Endothelial cell of umbilical vein (primary cell): ENCODE measurements around the gene KIF26B. TPM values are rescaled to one million over a fixed set of nuclear protein-coding genes. Genes with fewer than 3 reads are reported as not detected.

Source experiments
- BruUV-seq: library from RNA; stranded (reverse); fragments of 400-500 nt; replicated peaks from 2 replicates; lab custom pipeline; 2021; lab: Mats Ljungman, UMichigan
- CTCF ChIA-PET: fragments of 300-600, 350-600 bp; sonication (Branson Sonifier 250); formaldehyde crosslinking; loops from one replicate; lab custom pipeline; 2021; ENCODE audit warnings: antibody characterized with exemption, inconsistent platforms; lab: Charles Lee
- POLR2A ChIA-PET: fragments of 300-600, 350-600 bp; sonication (Branson Sonifier 250); formaldehyde crosslinking; loops from one replicate; lab custom pipeline; 2021; ENCODE audit warnings: antibody characterized with exemption, inconsistent platforms; lab: Charles Lee
- DNase-seq: peaks from one replicate; pipeline ENCODE4 v3.0.0-alpha.2; 2011; ENCODE audit warnings: low read depth, low spot score
- FAIRE-seq: peaks from 2 replicates; lab custom pipeline; 2011; peaks lifted over from hg19 to GRCh38; lab: Jason Lieb, UNC
- H2AFZ ChIP-seq: 2 replicates; pipeline ENCODE4 v1.6.0; 2012; ENCODE audit warnings: low read depth, low read length, control low read depth, inconsistent platforms
- H3K27ac ChIP-seq: 2 replicates; pipeline ENCODE4 v1.5.1; 2011; ENCODE audit warnings: low read depth, mild to moderate bottlenecking, control low read depth, low read length, moderate library complexity; ENCODE audit not compliant: insufficient read depth
- H3K27me3 ChIP-seq, 2 experiments: 2 replicates each; pipeline versions ENCODE4 v1.6.0 to v1.6.1; 2011; ENCODE audit warnings: low read length in 2 of 2, mixed read lengths in 1 of 2; ENCODE audit not compliant: control insufficient read depth in 2 of 2, insufficient read depth in 2 of 2
- H3K36me3 ChIP-seq, 2 experiments: 2 replicates in 1 of 2; 3 replicates in 1 of 2; pipeline ENCODE4 v1.5.1; 2011; ENCODE audit warnings: low read length in 2 of 2, mild to moderate bottlenecking in 1 of 2, moderate library complexity in 1 of 2; ENCODE audit not compliant: control insufficient read depth in 2 of 2, insufficient read depth in 2 of 2; ENCODE audit errors: extremely low read depth in 1 of 2
- H3K4me1 ChIP-seq: 3 replicates; pipeline ENCODE4 v1.5.1; 2011; ENCODE audit warnings: mild to moderate bottlenecking, low read length; ENCODE audit not compliant: control insufficient read depth, insufficient read depth; ENCODE audit errors: extremely low read depth
- H3K4me2 ChIP-seq: 2 replicates; pipeline ENCODE4 v1.6.1; 2011; ENCODE audit warnings: low read length, control low read depth, mixed read lengths; ENCODE audit not compliant: insufficient read depth
- H3K4me3 ChIP-seq, 3 experiments: fragments of 200-600 bp in 1 of 3; sonication (generic), shearing (Covaris generic) in 1 of 3; replicated peaks in 1 of 3; 2 replicates each; pipeline ENCODE4 v1.5.1; 2011 to 2016; ENCODE audit warnings: control low read depth in 3 of 3, low read length in 3 of 3, mild to moderate bottlenecking in 2 of 3, inconsistent platforms in 1 of 3, low read depth in 1 of 3, moderate library complexity in 1 of 3; ENCODE audit not compliant: insufficient read depth in 1 of 3
- H3K79me2 ChIP-seq: 2 replicates; pipeline ENCODE4 v1.6.0; 2012; ENCODE audit warnings: low read length, inconsistent platforms; ENCODE audit not compliant: control insufficient read depth, insufficient read depth
- H3K9ac ChIP-seq: replicated peaks from 2 replicates; pipeline ENCODE3; 2011; ENCODE audit warnings: low read length, control low read depth; ENCODE audit not compliant: insufficient read depth; ENCODE audit errors: extremely low read depth
- H3K9me1 ChIP-seq: replicated peaks from 3 replicates; pipeline ENCODE4 v1.6.0; 2011; ENCODE audit warnings: mild to moderate bottlenecking, low read length; ENCODE audit not compliant: control insufficient read depth, insufficient read depth; ENCODE audit errors: extremely low read depth
- H3K9me3 ChIP-seq: replicated peaks from 2 replicates; pipeline ENCODE4 v1.5.1; 2012; ENCODE audit warnings: low read length, inconsistent platforms; ENCODE audit not compliant: control insufficient read depth, insufficient read depth
- H4K20me1 ChIP-seq: replicated peaks from 2 replicates; pipeline ENCODE3; 2011; ENCODE audit warnings: mild to moderate bottlenecking, low read length; ENCODE audit not compliant: control insufficient read depth, insufficient read depth; ENCODE audit errors: extremely low read depth
- EZH2 ChIP-seq: IDR thresholded peaks from 2 replicates; pipeline ENCODE4 v1.6.1; 2012; ENCODE audit warnings: borderline replicate concordance, low read depth, mild to moderate bottlenecking, moderate library complexity, low read length, inconsistent platforms; ENCODE audit not compliant: severe bottlenecking
- FOS ChIP-seq: IDR thresholded peaks from 2 replicates; pipeline ENCODE4 v1.6.1; 2011; ENCODE audit warnings: mild to moderate bottlenecking, low read length, moderate library complexity, borderline replicate concordance; ENCODE audit not compliant: insufficient read depth
- GATA2 ChIP-seq: IDR thresholded peaks from 2 replicates; pipeline ENCODE4 v1.7.0; 2011; ENCODE audit warnings: low read depth, mild to moderate bottlenecking, moderate library complexity, mixed read lengths, low read length; ENCODE audit not compliant: insufficient read length, insufficient read depth
- JUN ChIP-seq: IDR thresholded peaks from 2 replicates; pipeline ENCODE4 v1.6.1; 2011; ENCODE audit warnings: borderline replicate concordance, low read depth; ENCODE audit not compliant: insufficient read length, insufficient read depth
- MYC ChIP-seq: IDR thresholded peaks from one replicate; pipeline ENCODE4 v1.6.1; 2011; ENCODE audit warnings: mild to moderate bottlenecking, low read depth, low read length
- POLR2A ChIP-seq: IDR thresholded peaks from 2 replicates; pipeline ENCODE4 v1.6.1; 2012; ENCODE audit warnings: low read depth, mild to moderate bottlenecking, control low read depth, low read length
- POLR2AphosphoS5 ChIP-seq: IDR thresholded peaks from 2 replicates; pipeline ENCODE4 v1.6.1; 2012; ENCODE audit warnings: low read depth, mild to moderate bottlenecking, control low read depth, low read length, moderate library complexity; ENCODE audit not compliant: insufficient read depth
- dilution Hi-C: fragments of 300-500 bp; cut with MboI; formaldehyde crosslinking; loops from one replicate; pipeline ENCODE4 v1.15.0; 2019; ENCODE audit warnings: low sequenced_read_pairs; ENCODE audit not compliant: extremely low pct_ligation_motif_present
- intact Hi-C: fragments of 100-400 bp; cut with micrococcal nuclease; formaldehyde crosslinking; loops from one replicate; pipeline ENCODE4 v1.10.0; 2022
- polyA plus RNA-seq, 4 experiments: library from polyadenylated mRNA; depleted of rRNA in 3 of 4; stranded (reverse) in 3 of 4; unstranded in 1 of 4; fragments of >200 nt; gene quantifications; 2 replicates each; pipeline versions ENCODE4 v1.2.1 to v1.2.3, GENCODE V29; 2011 to 2012; ENCODE audit warnings: missing spikeins in 1 of 4
- total RNA-seq: library from RNA; stranded (reverse); gene quantifications from 2 replicates; pipeline ENCODE4 v1.2.3, GENCODE V29; 2021
- TF ChIP-seq, protein P1 (sequence below), 2 donors: IDR thresholded peaks; 1 replicate in 1 of 2; 2 replicates in 1 of 2; pipeline ENCODE4 v1.5.1; 2011; ENCODE audit warnings: low read length in 2 of 2, mild to moderate bottlenecking in 2 of 2, moderate library complexity in 2 of 2, control low read depth in 1 of 2, inconsistent platforms in 1 of 2, low read depth in 1 of 2; ENCODE audit not compliant: insufficient read depth in 1 of 2; ENCODE audit errors: extremely low read depth in 1 of 2
- TF ChIP-seq, protein P2 (sequence below): IDR thresholded peaks from 2 replicates; pipeline ENCODE4 v1.6.1; 2011; ENCODE audit not compliant: insufficient read depth, insufficient read length

Gene KIF26B
- total and polyA plus RNA-seq, 2 donors (not counting 3 experiments of a cell fraction or from before 2014, with no cell fraction given), result 0.04 to 0.49 TPM

DNA sequence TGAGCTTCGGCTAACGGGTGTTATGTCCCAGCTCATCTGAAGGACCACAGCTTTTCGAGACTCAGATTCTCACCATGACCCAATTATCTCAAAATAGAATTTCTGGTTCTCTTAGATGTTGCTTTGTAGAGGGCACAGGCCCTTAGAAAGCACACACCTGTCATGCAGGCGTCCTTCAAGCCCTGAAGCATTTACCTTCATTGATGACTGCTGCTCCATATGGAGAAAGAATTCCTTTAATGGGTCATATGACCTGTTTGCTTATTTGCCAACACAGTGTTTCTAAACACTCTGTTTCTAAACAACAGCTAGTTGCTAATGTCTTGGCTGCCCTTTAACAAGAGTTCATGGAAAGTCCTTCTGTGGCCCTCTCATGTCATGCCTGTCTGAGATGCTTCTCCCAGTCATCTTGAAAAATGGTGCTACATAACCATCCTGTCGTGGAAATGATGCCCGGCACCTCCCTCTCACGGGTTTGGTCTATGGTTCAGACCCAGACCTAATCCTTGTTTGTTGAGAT lies 495.7 kb downstream of the KIF26B start:
- DNase-seq (no peak), FAIRE-seq (no peak)
- H3K27ac ChIP-seq, result no peak overlapping the region
- no peak overlapping the region for H3K9ac ChIP-seq
- no peaks in the 10 kb centered on the region for H3K36me3 ChIP-seq
- H3K79me2 ChIP-seq, result no peaks in the 10 kb centered on the region
- no peak overlapping the region for H3K4me2 ChIP-seq
- H3K4me1 ChIP-seq, result no peaks in the 10 kb centered on the region
- dilution Hi-C loops (no loop called here), intact Hi-C loops (no loop called here)
- H2AFZ ChIP-seq, result no peak overlapping the region
- H3K9me3 ChIP-seq, result no peaks in the 10 kb centered on the region
- no peaks in the 10 kb centered on the region for H3K27me3 ChIP-seq
- no TSS peak for BruUV-seq
- no peaks in the 10 kb centered on the region for H4K20me1 ChIP-seq
- TF ChIP-seq EZH2 (no peak), JUN (no peak), POLR2A (no peak), MYC (no peak), POLR2AphosphoS5 (no peak), FOS (no peak), GATA2 (no peak)
- TF ChIP-seq, protein P1, sequence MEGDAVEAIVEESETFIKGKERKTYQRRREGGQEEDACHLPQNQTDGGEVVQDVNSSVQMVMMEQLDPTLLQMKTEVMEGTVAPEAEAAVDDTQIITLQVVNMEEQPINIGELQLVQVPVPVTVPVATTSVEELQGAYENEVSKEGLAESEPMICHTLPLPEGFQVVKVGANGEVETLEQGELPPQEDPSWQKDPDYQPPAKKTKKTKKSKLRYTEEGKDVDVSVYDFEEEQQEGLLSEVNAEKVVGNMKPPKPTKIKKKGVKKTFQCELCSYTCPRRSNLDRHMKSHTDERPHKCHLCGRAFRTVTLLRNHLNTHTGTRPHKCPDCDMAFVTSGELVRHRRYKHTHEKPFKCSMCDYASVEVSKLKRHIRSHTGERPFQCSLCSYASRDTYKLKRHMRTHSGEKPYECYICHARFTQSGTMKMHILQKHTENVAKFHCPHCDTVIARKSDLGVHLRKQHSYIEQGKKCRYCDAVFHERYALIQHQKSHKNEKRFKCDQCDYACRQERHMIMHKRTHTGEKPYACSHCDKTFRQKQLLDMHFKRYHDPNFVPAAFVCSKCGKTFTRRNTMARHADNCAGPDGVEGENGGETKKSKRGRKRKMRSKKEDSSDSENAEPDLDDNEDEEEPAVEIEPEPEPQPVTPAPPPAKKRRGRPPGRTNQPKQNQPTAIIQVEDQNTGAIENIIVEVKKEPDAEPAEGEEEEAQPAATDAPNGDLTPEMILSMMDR (IDR thresholded peaks at IDR 0.05; ENCODE audit: extremely low read depth in 1 of 2, insufficient read depth in 1 of 2, low read depth in 1 of 2, low read length in 2 of 2), result no peak
- TF ChIP-seq, protein P2, sequence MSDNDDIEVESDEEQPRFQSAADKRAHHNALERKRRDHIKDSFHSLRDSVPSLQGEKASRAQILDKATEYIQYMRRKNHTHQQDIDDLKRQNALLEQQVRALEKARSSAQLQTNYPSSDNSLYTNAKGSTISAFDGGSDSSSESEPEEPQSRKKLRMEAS, result no peak
- ChIA-PET CTCF (no interaction called here), POLR2A (no interaction called here)
- H3K9me1 ChIP-seq, result no peaks in the 10 kb centered on the region
- H3K4me3 ChIP-seq, result no peak overlapping the region
